ENCODE results near the gene PLCG1.

Gene PLCG1

DNA sequence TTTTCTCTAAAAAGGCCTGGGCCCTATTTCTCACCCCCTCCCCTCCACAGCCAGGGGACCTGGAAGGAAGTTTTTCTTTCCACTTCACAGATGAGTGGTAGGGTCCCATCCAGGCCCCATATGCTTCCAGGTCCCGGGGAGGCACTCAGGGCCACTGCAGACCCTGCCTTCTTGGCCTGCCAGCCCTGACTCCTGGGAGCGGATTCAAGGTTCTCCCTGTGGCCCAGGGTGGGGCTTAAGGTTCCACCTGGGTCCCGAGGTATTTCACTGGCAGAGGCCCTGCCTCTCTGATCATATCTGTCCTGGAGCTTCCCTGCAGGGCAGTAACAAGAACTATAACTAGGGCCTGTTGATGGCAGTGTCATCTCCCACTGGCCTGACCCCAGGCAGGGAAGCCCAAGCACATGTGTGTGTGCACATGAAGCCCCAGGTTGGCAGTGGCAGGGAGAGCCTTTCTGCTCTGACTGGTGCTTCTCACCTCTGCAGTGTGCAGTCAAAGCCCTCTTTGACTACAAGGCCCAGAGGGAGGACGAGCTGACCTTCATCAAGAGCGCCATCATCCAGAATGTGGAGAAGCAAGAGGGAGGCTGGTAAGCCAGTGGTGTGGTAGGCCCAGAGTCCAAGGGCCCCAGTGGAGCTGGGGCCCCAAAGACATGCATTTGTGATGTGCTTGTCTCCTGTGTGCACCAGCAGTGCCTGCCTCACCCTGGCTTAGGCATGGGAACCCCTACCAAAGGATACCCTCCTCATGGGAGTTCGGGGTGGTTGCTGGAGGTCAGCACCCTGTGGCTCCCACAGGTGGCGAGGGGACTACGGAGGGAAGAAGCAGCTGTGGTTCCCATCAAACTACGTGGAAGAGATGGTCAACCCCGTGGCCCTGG, 31.2 kb downstream of the PLCG1 start:
- FAIRE-seq: no peak

- no peak for FAIRE-seq
These were observed 31.9 kb downstream of the PLCG1 start for GRCh38 chr20:41169162-41169690.

GRCh38 chr20:41169791-41170351, 32.5 kb downstream of the PLCG1 start:
- FAIRE-seq: no peak

DNA sequence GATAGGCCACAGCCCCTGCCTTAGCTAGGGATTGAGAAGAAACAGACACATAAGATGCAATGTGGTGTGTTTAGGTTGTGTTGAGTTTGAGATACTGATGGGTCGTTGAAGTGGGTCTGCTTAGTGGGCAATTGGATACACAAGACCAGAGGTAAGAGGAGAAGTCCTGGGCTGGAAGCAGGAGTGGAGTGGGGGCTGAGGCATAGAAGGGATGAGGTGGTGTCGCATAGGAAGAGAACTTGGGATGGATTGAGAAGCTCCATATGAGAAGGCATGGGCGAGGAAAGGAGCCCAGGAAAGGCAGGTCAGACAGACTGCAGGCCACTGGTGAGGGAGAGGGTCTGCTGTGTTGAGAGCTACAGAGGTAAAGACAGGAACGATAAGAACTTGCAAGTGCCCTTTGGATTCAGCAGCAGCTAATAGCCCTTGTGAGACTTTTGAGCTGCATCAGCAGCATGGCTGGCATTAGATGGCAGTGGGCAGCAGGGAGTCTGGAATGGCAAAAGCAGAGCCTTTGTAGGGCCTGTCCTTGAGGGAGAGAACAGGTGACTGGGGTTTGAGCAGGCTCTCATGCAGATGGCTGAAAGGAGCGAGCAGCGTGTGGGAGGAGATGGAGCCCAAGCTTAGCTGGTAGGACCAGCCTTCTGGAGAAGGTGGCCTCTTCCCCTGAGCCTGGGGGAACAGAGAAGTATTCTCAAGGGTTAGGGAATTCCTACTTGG, 33.2 kb downstream of the PLCG1 start:
- no peak for FAIRE-seq

DNA sequence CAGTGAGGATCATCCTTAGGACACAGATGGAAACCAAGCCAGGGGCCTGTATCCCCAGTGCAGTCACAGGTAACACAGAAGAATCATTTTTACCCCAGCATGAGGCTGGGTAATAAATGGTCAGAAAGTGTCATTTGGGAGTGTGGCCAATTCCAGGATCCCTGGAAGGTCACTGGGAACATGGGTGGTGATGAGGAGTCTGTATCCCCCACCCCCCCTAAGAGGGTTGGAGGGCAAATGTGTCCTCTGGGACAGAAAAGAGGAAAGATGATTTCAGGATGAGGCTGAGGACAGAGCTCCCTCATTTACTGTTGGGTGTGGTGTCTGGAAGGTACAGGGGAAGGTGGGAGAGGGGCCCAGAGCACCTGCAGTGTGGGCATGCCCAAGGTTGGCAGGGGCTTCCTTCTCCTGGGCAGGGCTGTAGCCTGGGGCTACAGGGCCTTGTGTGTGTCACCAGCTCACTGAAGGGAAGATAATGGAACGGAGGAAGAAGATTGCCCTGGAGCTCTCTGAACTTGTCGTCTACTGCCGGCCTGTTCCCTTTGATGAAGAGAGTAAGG, 34.5 kb downstream of the PLCG1 start:
- no peak for FAIRE-seq

GRCh38 chr20:41172296-41173140, 35.2 kb downstream of the PLCG1 start:
- no peak for FAIRE-seq

GRCh38 chr20:41173161-41173721, 35.9 kb downstream of the PLCG1 start:
- FAIRE-seq: no peak

DNA sequence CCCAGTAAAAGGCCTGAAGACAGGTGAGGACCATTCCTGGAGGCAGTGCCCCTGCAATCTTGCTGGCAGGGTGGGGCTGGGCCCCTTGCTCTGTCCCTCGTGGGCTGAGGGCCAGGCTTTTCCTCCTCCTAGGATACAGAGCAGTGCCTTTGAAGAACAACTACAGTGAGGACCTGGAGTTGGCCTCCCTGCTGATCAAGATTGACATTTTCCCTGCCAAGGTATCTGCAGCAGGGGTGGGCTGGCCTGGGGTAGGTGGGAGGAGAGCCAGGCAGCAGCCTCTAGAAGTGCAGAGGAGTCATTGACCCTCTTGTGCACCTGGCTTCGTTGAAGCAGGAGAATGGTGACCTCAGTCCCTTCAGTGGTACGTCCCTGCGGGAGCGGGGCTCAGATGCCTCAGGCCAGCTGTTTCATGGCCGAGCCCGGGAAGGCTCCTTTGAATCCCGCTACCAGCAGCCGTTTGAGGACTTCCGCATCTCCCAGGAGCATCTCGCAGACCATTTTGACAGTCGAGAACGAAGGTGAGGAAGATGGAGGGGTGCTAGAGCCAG, 36.5 kb downstream of the PLCG1 start:
- no peak for FAIRE-seq

GRCh38 chr20:41174373-41174772, 37.0 kb downstream of the PLCG1 start:
- no peak for FAIRE-seq

DNA sequence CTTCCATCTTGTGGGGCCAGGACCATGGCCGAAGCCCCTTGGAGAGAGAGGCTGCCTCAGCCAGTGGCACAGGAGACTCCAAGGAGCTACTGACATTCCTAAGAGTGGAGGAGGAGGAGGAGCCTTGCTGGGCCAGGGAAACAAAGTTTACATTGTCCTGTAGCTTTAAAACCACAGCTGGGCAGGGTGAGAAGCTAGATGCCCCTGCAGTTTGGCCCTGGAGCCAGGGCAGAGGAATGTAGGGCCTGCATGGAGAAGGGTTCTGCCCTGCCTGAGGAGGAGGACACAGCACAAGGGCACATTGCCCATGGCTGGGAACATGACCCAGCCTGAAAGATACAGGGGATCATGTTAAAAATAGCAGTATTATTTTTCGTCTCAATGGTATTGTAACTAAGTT, 37.4 kb downstream of the PLCG1 start:
- no peak for FAIRE-seq

DNA sequence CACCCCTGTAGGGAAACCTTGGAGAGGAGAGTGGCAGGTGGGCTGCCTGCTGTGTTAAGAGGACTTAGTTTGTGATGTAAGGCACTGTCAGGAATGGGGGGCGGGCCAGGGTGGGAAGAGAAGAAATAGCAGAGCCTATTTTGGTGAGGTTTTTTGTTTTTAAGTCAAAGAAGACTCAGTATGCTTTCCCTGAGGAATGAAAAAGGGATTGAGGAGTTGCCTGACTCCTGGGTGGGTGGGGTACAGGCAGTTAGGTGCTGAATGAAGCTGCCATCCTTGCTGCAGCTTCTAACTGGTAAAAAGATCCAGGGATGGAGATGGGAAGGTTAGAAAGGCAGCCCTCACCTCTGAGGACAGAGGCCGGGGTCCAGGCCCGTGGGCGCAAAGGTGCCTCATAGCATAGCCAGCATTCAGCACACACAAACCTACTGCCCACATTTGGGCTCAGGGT, 37.9 kb downstream of the PLCG1 start:
- FAIRE-seq: no peak

DNA sequence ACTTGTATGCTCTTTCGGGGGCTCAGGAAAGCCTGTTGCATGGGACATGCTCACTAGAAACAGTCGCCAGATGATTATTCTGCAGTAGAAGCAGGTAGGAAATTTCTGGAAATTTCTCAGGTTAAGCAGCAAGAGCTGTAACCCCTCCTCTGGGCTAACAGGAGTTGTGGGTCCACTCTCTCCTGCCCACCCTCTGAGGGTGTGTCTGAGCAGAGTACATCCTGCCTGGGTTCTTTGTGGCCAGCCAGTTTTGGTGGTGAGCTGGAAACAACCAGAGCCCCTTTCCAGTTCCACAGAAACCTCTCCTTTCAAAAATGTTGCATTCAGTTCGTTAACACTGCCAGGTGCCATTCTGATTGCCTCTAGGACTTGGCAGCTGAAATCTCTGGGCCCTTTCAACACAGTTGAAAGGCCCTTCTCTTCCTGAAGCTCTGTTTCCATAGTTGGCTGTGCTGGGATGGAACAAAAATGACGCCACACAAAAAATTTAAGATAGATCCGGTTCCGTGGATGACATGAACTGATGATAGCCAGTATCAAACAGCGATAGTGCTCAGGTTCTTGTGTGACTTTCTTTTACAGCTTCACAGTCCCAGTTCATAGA, 38.5 kb downstream of the PLCG1 start:
- no peak for FAIRE-seq

GRCh38 chr20:41176711-41177552, 39.6 kb downstream of the PLCG1 start:
- no peak for FAIRE-seq

- no peak for FAIRE-seq
These were observed 40.3 kb downstream of the PLCG1 start for GRCh38 chr20:41177636-41178035.

- no peak for FAIRE-seq
These were observed 41.2 kb downstream of the PLCG1 start for GRCh38 chr20:41178495-41178894.

- no peak for FAIRE-seq
These were observed 41.6 kb downstream of the PLCG1 start for GRCh38 chr20:41178904-41179432.

DNA sequence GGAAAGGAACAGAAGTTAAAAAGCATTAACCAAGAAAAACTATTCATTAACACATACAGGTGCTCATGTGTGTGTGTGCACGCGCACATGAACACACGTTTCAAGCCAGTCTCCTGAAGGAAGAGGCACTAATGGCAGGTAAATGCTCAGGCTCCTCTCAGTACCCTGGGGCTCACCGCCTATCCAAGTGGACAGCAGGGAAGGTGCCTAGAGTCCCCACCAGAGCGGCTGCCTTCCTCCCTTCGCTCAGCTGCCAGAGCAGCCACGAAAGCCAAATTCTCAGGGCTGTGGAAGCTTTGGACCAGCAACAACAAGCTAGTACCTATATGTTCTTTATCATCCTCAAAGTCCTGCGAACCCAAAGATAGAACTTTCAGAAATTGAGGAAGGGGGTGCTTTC, 42.6 kb downstream of the PLCG1 start:
- FAIRE-seq: no peak

- no peak for FAIRE-seq
These were observed 43.4 kb downstream of the PLCG1 start for GRCh38 chr20:41180599-41181333.

DNA sequence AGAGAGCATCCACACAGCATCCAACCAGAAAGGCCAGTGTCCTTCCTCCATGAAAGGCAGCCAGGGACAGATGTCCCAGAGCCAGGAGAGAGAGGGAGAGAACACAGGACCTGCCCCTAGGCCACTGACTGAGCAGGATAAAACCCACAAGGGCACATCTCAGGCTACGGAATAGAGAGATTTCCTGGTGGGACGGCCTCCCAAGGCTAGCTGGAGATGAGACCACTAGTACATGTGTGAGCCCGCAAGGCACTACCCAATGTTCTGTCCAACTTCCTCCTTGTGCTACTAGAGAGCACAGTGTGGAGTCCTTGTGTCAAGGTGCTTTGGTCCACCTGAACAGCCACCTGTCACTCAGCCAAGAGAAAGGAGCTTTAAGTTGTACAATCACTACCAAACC, 44.2 kb downstream of the PLCG1 start:
- FAIRE-seq: no peak

All from endometrium (tissue), 2 donors.